ENCODE measurements around the gene ZNF581.

ZNF581 gene

GRCh38 chr19:55666343-55667005 is 23.0 kb downstream of the ZNF581 start:
- DNase-seq (ENCODE audit: low read depth in 2 of 2): no peak

- no peak for DNase-seq (ENCODE audit: low read depth in 2 of 2)
These were observed 23.5 kb downstream of the ZNF581 start for GRCh38 chr19:55667006-55667381.

- DNase-seq (ENCODE audit: low read depth in 2 of 2): no peak
These were observed 24.1 kb downstream of the ZNF581 start for GRCh38 chr19:55667511-55667910.

- DNase-seq (ENCODE audit: low read depth in 2 of 2): no peak
These were observed 24.5 kb downstream of the ZNF581 start for GRCh38 chr19:55667958-55668357.

- no peak for DNase-seq (ENCODE audit: low read depth in 2 of 2)
These were observed 25.3 kb downstream of the ZNF581 start for GRCh38 chr19:55668603-55669348.

- no peak for DNase-seq (ENCODE audit: low read depth in 2 of 2)
These were observed 26.2 kb downstream of the ZNF581 start for GRCh38 chr19:55669418-55670279.

GRCh38 chr19:55670280-55671053 is 27.0 kb downstream of the ZNF581 start:
- no peak for DNase-seq (ENCODE audit: low read depth in 2 of 2)

- no peak for DNase-seq (ENCODE audit: low read depth in 2 of 2)
These were observed 27.6 kb downstream of the ZNF581 start for GRCh38 chr19:55671054-55671378.

- no peak for DNase-seq (ENCODE audit: low read depth in 2 of 2)
These were observed 29.0 kb downstream of the ZNF581 start for GRCh38 chr19:55672418-55672817.

GRCh38 chr19:55673465-55673864 is 30.0 kb downstream of the ZNF581 start:
- no peak for DNase-seq (ENCODE audit: low read depth in 2 of 2)

- DNase-seq (ENCODE audit: low read depth in 2 of 2): no peak
These were observed 30.4 kb downstream of the ZNF581 start for GRCh38 chr19:55673889-55674288.

GRCh38 chr19:55674459-55674840 is 31.0 kb downstream of the ZNF581 start:
- DNase-seq (ENCODE audit: low read depth in 2 of 2): no peak

GRCh38 chr19:55674841-55675660 is 31.6 kb downstream of the ZNF581 start, which contains the start of gene EPN1:
Gene EPN1, plus strand, starts transcription at chr19:55675226. Its CDS starts 3,402 bp downstream, at chr19:55678628.
- DNase-seq (ENCODE audit: low read depth in 2 of 2): peak; percentile 85 to 88

GRCh38 chr19:55675661-55676354 is 32.4 kb downstream of the ZNF581 start:
- no peak for DNase-seq (ENCODE audit: low read depth in 2 of 2)

- no peak for DNase-seq (ENCODE audit: low read depth in 2 of 2)
These were observed 32.9 kb downstream of the ZNF581 start for GRCh38 chr19:55676383-55676782.

GRCh38 chr19:55676889-55677505 is 33.5 kb downstream of the ZNF581 start:
- no peak for DNase-seq (ENCODE audit: low read depth in 2 of 2)

GRCh38 chr19:55677572-55678028 is 34.2 kb downstream of the ZNF581 start:
- DNase-seq (ENCODE audit: low read depth in 2 of 2): no peak

- no peak for DNase-seq (ENCODE audit: low read depth in 2 of 2)
These were observed 34.7 kb downstream of the ZNF581 start for GRCh38 chr19:55678121-55678671.

All from fibroblast of skin of left biceps (primary cell).